Breast epithelium (tissue), 4 donors: Measurements from ENCODE around the gene NSD2. TPM values are rescaled to one million over a fixed set of nuclear protein-coding genes. Genes with fewer than 3 reads are reported as not detected.
A peak's percentile ranks its signal among the peaks of the same experiment; 100 is the strongest.
"Not testable (repeated sequence)": the region's sequence is repeated elsewhere in the genome, so short reads cannot be mapped to it uniquely, and the experiment has no call there.

ENCODE experiments used
- DNase-seq, 2 donors: peaks; one replicate each; pipeline ENCODE4 v3.0.0-alpha.2; 2019; ENCODE audit warnings: low spot score in 2 of 2
- H3K27ac ChIP-seq, 2 donors: fragments of 200-600 bp; sonication (generic) in 1 of 2; one replicate each; pipeline ENCODE4 v1.5.1; 2016 to 2019; ENCODE audit warnings: mild to moderate bottlenecking in 1 of 2
- H3K27me3 ChIP-seq, 2 donors: fragments of 200-600 bp; sonication (generic) in 1 of 2; one replicate each; pipeline versions ENCODE4 v1.5.1 to v1.6.0; 2017 to 2019; ENCODE audit warnings: control low read depth in 1 of 2, mild to moderate bottlenecking in 1 of 2
- H3K36me3 ChIP-seq: fragments of 200-600 bp; one replicate; pipeline ENCODE4 v1.5.1; 2019
- H3K4me1 ChIP-seq, 2 donors: fragments of 200-600 bp; sonication (generic); one replicate each; pipeline ENCODE4 v1.5.1; 2016 to 2019; ENCODE audit warnings: control low read depth in 1 of 2
- H3K4me3 ChIP-seq, 3 donors: fragments of 200-600 bp; sonication (generic); 1 replicate in 2 of 3; 2 replicates in 1 of 3; pipeline ENCODE4 v1.5.1; 2016 to 2019; ENCODE audit warnings: mild to moderate bottlenecking in 3 of 3, moderate library complexity in 2 of 3
- H3K9me3 ChIP-seq, 2 donors: fragments of 200-600 bp; sonication (generic) in 1 of 2; one replicate each; pipeline ENCODE4 v1.5.1; 2016 to 2019; ENCODE audit warnings: control low read depth in 1 of 2
- POLR2A ChIP-seq: fragments of 450-650 bp; IDR thresholded peaks from one replicate; pipeline ENCODE4 v1.6.1; 2016; ENCODE audit warnings: antibody characterized with exemption, mild to moderate bottlenecking, moderate library complexity
- POLR2AphosphoS5 ChIP-seq, 3 donors: sonication (generic); formaldehyde crosslinking; IDR thresholded peaks; one replicate each; pipeline ENCODE4 v1.6.1; 2017; ENCODE audit warnings: antibody characterized with exemption in 3 of 3
- intact Hi-C: fragments of 100-400 bp; cut with DNase I; formaldehyde crosslinking; loops from one replicate; pipeline ENCODE4 v1.15.1; 2023; ENCODE audit warnings: low total_unique reads
- total RNA-seq, 3 donors: library from RNA; depleted of rRNA; stranded (reverse); fragments of >200 nt; gene quantifications; one replicate each; pipeline ENCODE4 v1.1.0, GENCODE V29; 2016
- TF ChIP-seq, protein P1 (sequence below), 3 donors: fragments of 450-650 bp; IDR thresholded peaks; one replicate each; pipeline ENCODE4 v1.5.1; 2016 to 2017; ENCODE audit warnings: antibody characterized with exemption in 3 of 3, mild to moderate bottlenecking in 3 of 3, moderate library complexity in 3 of 3

NSD2 gene
- total RNA-seq, 3 donors from 2014 or later, result 24.6 to 36.7 (median 30.8) TPM

- TF ChIP-seq, protein P1, sequence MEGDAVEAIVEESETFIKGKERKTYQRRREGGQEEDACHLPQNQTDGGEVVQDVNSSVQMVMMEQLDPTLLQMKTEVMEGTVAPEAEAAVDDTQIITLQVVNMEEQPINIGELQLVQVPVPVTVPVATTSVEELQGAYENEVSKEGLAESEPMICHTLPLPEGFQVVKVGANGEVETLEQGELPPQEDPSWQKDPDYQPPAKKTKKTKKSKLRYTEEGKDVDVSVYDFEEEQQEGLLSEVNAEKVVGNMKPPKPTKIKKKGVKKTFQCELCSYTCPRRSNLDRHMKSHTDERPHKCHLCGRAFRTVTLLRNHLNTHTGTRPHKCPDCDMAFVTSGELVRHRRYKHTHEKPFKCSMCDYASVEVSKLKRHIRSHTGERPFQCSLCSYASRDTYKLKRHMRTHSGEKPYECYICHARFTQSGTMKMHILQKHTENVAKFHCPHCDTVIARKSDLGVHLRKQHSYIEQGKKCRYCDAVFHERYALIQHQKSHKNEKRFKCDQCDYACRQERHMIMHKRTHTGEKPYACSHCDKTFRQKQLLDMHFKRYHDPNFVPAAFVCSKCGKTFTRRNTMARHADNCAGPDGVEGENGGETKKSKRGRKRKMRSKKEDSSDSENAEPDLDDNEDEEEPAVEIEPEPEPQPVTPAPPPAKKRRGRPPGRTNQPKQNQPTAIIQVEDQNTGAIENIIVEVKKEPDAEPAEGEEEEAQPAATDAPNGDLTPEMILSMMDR (IDR thresholded peaks at IDR 0.05), result no peak
- H3K4me3 ChIP-seq, result no peak overlapping the region
- no peak for DNase-seq
- no peaks in the 10 kb centered on the region for H3K4me1 ChIP-seq
- intact Hi-C loops, result no loop called here
- H3K36me3 ChIP-seq, result no peaks in the 10 kb centered on the region
- peaks cover 4 to 5% of the 10 kb centered on the region in 2 donors for H3K9me3 ChIP-seq
- H3K27me3 ChIP-seq, result no peaks in the 10 kb centered on the region
- H3K27ac ChIP-seq, result no peak overlapping the region
Measured at GRCh38 chr4:1997712-1998111, 126.5 kb downstream of the NSD2 start.

- no peaks in the 10 kb centered on the region for H3K4me1 ChIP-seq
- no peak overlapping the region for H3K4me3 ChIP-seq
- H3K27ac ChIP-seq, result peak overlapping the region in 1 of 2 donors; percentile 17
- H3K9me3 ChIP-seq, result peaks cover 4 to 5% of the 10 kb centered on the region in 2 donors
- H3K36me3 ChIP-seq, result no peaks in the 10 kb centered on the region
- DNase-seq, result no peak
- intact Hi-C loops, result no loop called here
- TF ChIP-seq, protein P1 (IDR thresholded peaks at IDR 0.05), result no peak
- no peak for TF ChIP-seq POLR2A
- H3K27me3 ChIP-seq, result no peaks in the 10 kb centered on the region
Measured at GRCh38 chr4:1998296-1998695, 127.1 kb downstream of the NSD2 start.

GRCh38 chr4:1999308-1999707 is 128.1 kb downstream of the NSD2 start:
- H3K36me3 ChIP-seq, H3K4me3 ChIP-seq, H3K4me1 ChIP-seq, DNase-seq, H3K27ac ChIP-seq, H3K27me3 ChIP-seq, intact Hi-C loops, H3K9me3 ChIP-seq: not testable (repeated sequence)

- DNase-seq, H3K27ac ChIP-seq, H3K27me3 ChIP-seq, H3K4me1 ChIP-seq, H3K36me3 ChIP-seq, H3K9me3 ChIP-seq, H3K4me3 ChIP-seq, intact Hi-C loops: not testable (repeated sequence)
Measured at GRCh38 chr4:2003361-2003760, 132.2 kb downstream of the NSD2 start.

GRCh38 chr4:2006367-2006766 is 135.2 kb downstream of the NSD2 start:
- Histone ChIP-seq H3K27me3 (no peaks in the 10 kb centered on the region), H3K4me3 (no peak overlapping the region), H3K9me3 (no peaks in the 10 kb centered on the region), H3K36me3 (no peaks in the 10 kb centered on the region), H3K4me1 (no peaks in the 10 kb centered on the region), H3K27ac (no peak overlapping the region)
- no peak for DNase-seq
- intact Hi-C loops, result no loop called here
- TF ChIP-seq, protein P1 (IDR thresholded peaks at IDR 0.05), result no peak
- TF ChIP-seq POLR2AphosphoS5 (IDR thresholded peaks at IDR 0.05) (no peak), POLR2A (no peak)

DNA sequence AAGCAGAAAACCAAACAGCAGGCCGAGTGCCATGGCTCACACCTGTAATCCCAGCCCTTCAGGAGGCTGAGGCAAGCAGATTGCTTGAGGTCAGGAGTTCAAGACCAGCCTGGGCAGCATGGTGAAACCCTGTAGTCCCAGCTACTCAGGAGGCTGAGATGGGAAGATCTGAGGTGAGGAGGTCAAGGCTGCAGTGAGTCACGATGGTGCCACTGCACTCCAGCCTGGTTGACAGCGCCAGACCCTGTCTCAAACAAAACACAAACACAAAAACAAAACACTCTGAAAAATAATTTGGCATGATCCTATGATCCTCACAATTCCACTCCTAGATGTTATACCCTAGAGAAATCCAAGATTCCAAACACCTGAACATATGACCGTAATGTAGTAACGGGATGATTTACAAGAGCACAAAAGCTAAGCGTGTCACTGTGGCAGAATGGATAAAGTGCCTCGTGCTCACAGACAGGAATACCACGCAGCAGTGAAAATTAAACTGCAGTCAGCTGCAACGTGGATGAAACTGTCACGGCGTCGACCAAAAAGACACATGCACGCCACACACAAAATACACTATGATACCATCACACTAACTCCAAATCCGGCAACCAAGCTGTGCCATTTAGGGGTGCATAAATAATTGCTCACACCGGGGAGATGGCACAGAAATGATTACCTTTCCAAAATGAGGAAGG is 135.9 kb downstream of the NSD2 start:
- no peaks in the 10 kb centered on the region for H3K4me1 ChIP-seq
- H3K36me3 ChIP-seq, result no peaks in the 10 kb centered on the region
- H3K27me3 ChIP-seq, result no peaks in the 10 kb centered on the region
- DNase-seq, result no peak
- intact Hi-C loops, result no loop called here
- TF ChIP-seq, protein P1 (IDR thresholded peaks at IDR 0.05), result no peak
- no peak for TF ChIP-seq POLR2A
- no peak for TF ChIP-seq POLR2AphosphoS5 (IDR thresholded peaks at IDR 0.05)
- peak overlapping the region; percentile 98 to 99 (median 98) for H3K4me3 ChIP-seq
- no peak overlapping the region for H3K27ac ChIP-seq
- no peaks in the 10 kb centered on the region for H3K9me3 ChIP-seq
